Activated CD8-positive, alpha-beta memory T cell treated with anti-CD3 and anti-CD28 coated beads for 1 hour (primary cell): ENCODE measurements around the gene ITPK1.

ENCODE experiments used
- DNase-seq, 2 donors: peaks; one replicate each; pipeline ENCODE4 v3.0.0-alpha.2; 2020; ENCODE audit warnings: low read depth in 1 of 2; ENCODE audit errors: extremely low read depth in 1 of 2

ITPK1 gene

GRCh38 chr14:93012951-93013719 is 102.6 kb downstream of the ITPK1 start:
- no peak for DNase-seq

- DNase-seq: no peak
These were observed 103.2 kb downstream of the ITPK1 start for GRCh38 chr14:93012506-93012905.

GRCh38 chr14:93011650-93012325 is 103.9 kb downstream of the ITPK1 start:
- no peak for DNase-seq

GRCh38 chr14:93011141-93011529 is 104.6 kb downstream of the ITPK1 start:
- no peak for DNase-seq

GRCh38 chr14:93010522-93011140 is 105.1 kb downstream of the ITPK1 start:
- no peak for DNase-seq

- DNase-seq: no peak
These were observed 105.6 kb downstream of the ITPK1 start for GRCh38 chr14:93010130-93010499.

- DNase-seq: no peak
These were observed 106.1 kb downstream of the ITPK1 start for GRCh38 chr14:93009471-93010129.

- no peak for DNase-seq
These were observed 107.3 kb downstream of the ITPK1 start for GRCh38 chr14:93008381-93008780.

- no peak for DNase-seq
These were observed 108.3 kb downstream of the ITPK1 start for GRCh38 chr14:93007225-93007997.

GRCh38 chr14:93006567-93007051 is 109.1 kb downstream of the ITPK1 start:
- DNase-seq: no peak

- DNase-seq: no peak
These were observed 109.9 kb downstream of the ITPK1 start for GRCh38 chr14:93005838-93006237.

- no peak for DNase-seq
These were observed 110.5 kb downstream of the ITPK1 start for GRCh38 chr14:93005135-93005813.

GRCh38 chr14:93004699-93005082 is 111.0 kb downstream of the ITPK1 start:
- DNase-seq: no peak

GRCh38 chr14:93003945-93004698 is 111.6 kb downstream of the ITPK1 start:
- DNase-seq: no peak

- DNase-seq: no peak
These were observed 112.8 kb downstream of the ITPK1 start for GRCh38 chr14:93002851-93003298.

GRCh38 chr14:93002049-93002448 is 113.7 kb downstream of the ITPK1 start:
- DNase-seq: no peak

GRCh38 chr14:92998946-92999345 is 116.8 kb downstream of the ITPK1 start:
- no peak for DNase-seq

GRCh38 chr14:92997343-92998061 is 118.2 kb downstream of the ITPK1 start:
- no peak for DNase-seq

GRCh38 chr14:92995620-92996019 is 120.1 kb downstream of the ITPK1 start:
- DNase-seq: no peak
